ENCODE results near the gene IFNLR1. TPM values are rescaled to one million over a fixed set of nuclear protein-coding genes. Genes with fewer than 3 reads are reported as not detected.

Gene IFNLR1
- total RNA-seq, 1 experiment from 2014 or later: 9.6 TPM

DNA sequence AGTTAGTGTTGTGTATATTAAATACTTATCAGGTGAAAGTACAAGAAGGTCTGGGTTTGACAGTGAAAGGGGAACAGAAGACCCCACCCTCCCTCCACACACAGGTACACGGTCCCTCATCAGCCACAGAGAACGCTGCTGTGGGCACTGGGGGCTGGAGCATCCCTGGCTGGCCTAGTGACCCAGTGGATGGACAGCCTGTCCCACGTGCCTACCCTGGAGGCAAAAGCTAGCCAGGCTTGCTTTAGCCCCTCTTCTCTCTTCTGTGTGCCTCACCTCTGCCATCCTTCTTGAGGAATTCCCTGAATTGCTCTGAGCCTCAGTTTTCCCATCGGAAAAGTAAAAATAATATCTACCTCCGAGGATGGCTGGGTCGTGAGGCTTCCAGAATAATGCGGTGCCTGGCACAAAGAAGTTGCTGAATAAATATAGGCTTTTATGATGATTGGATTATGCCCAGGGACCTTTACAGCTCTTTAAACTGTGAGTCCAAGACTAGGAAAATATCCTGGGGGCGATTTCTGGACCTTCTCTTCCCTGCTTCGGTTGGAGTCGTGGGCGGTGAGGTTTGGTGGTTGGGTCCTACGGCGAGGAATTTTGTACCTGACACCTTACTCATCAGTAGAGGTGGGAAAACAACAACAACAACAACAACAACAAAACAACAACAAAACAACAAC, 918 bp downstream of the IFNLR1 start:
- no peak overlapping the region for H2BK120ac ChIP-seq (ENCODE audit: low read depth, low read length, poor library complexity, severe bottlenecking)
- no peak overlapping the region for H3K23ac ChIP-seq (ENCODE audit: insufficient read length, low read depth, low read length)
- no peak overlapping the region for H3K4ac ChIP-seq (ENCODE audit: low read depth, low read length)
- H3K27me3 Mint-ChIP-seq (ENCODE audit: low read depth): peaks cover 5% of the 10 kb centered on the region
- no peaks in the 10 kb centered on the region for H4K20me1 ChIP-seq (ENCODE audit: control insufficient read depth, insufficient read depth, insufficient read length)
- H3K4me1 Mint-ChIP-seq: peaks cover 11 to 27% of the 10 kb centered on the region in 2 experiments
- no peak overlapping the region for H4K5ac ChIP-seq (ENCODE audit: insufficient read length, low read depth, low read length)
- no peak overlapping the region for H2BK5ac ChIP-seq (ENCODE audit: insufficient read length, low read length)
- peaks cover 0 to 3% of the 10 kb centered on the region in 2 experiments; a peak in 1 of 5 replicates for H3K9me3 Mint-ChIP-seq
- peaks cover 11% of the 10 kb centered on the region for H3K23me2 ChIP-seq (ENCODE audit: insufficient read length, low read depth, low read length, poor library complexity, severe bottlenecking)
- no peak overlapping the region for H4K91ac ChIP-seq (ENCODE audit: insufficient read length, low read depth, low read length)
- no CpG with 5 or more reads among the region's 13 CpGs for WGBS (ENCODE audit: extremely low coverage, insufficient read length, low lambda C conversion rate)
- peak overlapping the region; percentile 61 for H3K9ac ChIP-seq (ENCODE audit: extremely low read depth, insufficient read length, low read length)
- H3K14ac ChIP-seq (ENCODE audit: insufficient read depth, low read length): no peak overlapping the region
- no peak overlapping the region for H3T11ph ChIP-seq (ENCODE audit: low read length)
- H3K4me1 ChIP-seq (ENCODE audit: insufficient read depth, low read length): no peaks in the 10 kb centered on the region; the same call in 1 of the 2 replicates
- no peaks in the 10 kb centered on the region for H3K9me3 ChIP-seq (ENCODE audit: control insufficient read depth, low read depth, low read length)
- DNase-seq: no peak
- H3K27ac Mint-ChIP-seq: peak overlapping the region in 1 of 3 experiments; percentile 13; a peak in 2 of 7 replicates
- H2BK15ac ChIP-seq (ENCODE audit: low read depth, low read length): no peak overlapping the region
- H3K36me3 Mint-ChIP-seq (ENCODE audit: insufficient read depth in 1 of 3, low read depth in 3 of 3): peaks cover 0 to 7% (median 0%) of the 10 kb centered on the region in 3 experiments; a peak in 2 of 7 replicates
- H3K27ac ChIP-seq (ENCODE audit: insufficient read length, low read depth, low read length): no peak overlapping the region
- H3K79me2 ChIP-seq (ENCODE audit: insufficient read depth, low read length): peaks cover 3% of the 10 kb centered on the region; the same call in 1 of the 2 replicates
- H2AFZ ChIP-seq (ENCODE audit: low read length): no peak overlapping the region
- no peak overlapping the region for H2AK5ac ChIP-seq (ENCODE audit: insufficient read length, low read length)
- peak overlapping the region; percentile 78 for H3K4me3 Mint-ChIP-seq
- H3K56ac ChIP-seq (ENCODE audit: insufficient read length, low read depth, low read length): no peak overlapping the region
- H2BK12ac ChIP-seq (ENCODE audit: insufficient read length, low read depth, low read length): no peak overlapping the region
- H3K4me2 ChIP-seq (ENCODE audit: insufficient read depth, insufficient read length, low read length): peak overlapping the region; percentile 75
- H3K18ac ChIP-seq (ENCODE audit: insufficient read length, low read depth, low read length): no peak overlapping the region
- H4K8ac ChIP-seq (replicated peaks; ENCODE audit: insufficient read length, low read depth, low read length): no peak overlapping the region
- no peak overlapping the region for H2BK20ac ChIP-seq (ENCODE audit: low read depth, low read length, poor library complexity, severe bottlenecking)
- H3K27me3 ChIP-seq (ENCODE audit: insufficient read depth, low read length): no peaks in the 10 kb centered on the region; the same call in 1 of the 2 replicates
- no peaks in the 10 kb centered on the region for H3K79me1 ChIP-seq (ENCODE audit: insufficient read depth, low read depth, low read length, poor library complexity, severe bottlenecking)
- TF ChIP-seq, protein P1, sequence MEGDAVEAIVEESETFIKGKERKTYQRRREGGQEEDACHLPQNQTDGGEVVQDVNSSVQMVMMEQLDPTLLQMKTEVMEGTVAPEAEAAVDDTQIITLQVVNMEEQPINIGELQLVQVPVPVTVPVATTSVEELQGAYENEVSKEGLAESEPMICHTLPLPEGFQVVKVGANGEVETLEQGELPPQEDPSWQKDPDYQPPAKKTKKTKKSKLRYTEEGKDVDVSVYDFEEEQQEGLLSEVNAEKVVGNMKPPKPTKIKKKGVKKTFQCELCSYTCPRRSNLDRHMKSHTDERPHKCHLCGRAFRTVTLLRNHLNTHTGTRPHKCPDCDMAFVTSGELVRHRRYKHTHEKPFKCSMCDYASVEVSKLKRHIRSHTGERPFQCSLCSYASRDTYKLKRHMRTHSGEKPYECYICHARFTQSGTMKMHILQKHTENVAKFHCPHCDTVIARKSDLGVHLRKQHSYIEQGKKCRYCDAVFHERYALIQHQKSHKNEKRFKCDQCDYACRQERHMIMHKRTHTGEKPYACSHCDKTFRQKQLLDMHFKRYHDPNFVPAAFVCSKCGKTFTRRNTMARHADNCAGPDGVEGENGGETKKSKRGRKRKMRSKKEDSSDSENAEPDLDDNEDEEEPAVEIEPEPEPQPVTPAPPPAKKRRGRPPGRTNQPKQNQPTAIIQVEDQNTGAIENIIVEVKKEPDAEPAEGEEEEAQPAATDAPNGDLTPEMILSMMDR (conservative IDR thresholded peaks at IDR 0.05): no peak

Data from H9 (cell line).